HG02981 (cell line): ENCODE measurements around the gene DNAH14.

Experiments
- ATAC-seq: cut with Tn5 transposase; IDR thresholded peaks from one replicate; pipeline ENCODE4 v1.9.1; 2021; ENCODE audit warnings: mild to moderate bottlenecking, moderate library complexity; ENCODE audit not compliant: unreplicated experiment

The DNAH14 gene

DNA sequence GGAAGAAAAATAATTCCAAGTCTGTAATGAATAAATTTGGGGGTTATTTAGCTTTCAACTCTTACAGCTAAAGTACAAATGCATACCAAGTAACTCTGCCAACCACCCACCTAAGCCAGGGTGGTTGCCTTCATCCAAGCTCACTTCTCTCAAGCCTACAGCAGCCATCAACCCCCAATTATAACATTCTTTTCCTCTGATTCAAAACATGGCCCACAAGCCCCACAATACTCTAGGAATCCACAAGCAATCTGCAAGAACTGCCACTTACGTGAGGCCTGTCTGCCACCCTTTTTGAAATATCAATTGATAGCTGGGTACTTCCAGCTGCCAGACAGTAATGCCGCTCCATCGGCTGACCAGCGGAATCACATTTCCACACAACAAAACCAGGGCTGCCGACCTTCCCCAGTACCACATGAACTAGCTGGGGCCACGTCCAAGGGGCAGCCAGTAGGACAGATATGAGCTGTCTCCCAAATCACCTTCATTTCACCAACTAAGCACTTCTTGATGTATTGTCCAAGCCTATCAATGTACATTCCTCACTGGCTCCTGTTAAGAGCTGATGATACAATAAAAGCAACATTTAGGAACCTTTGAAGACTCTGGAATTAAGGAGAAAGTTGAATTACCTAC lies 495.2 kb downstream of the DNAH14 start:
- no peak for ATAC-seq

- ATAC-seq: no peak
Observed at GRCh38 chr1:225425201-225425786, 495.8 kb downstream of the DNAH14 start.

DNA sequence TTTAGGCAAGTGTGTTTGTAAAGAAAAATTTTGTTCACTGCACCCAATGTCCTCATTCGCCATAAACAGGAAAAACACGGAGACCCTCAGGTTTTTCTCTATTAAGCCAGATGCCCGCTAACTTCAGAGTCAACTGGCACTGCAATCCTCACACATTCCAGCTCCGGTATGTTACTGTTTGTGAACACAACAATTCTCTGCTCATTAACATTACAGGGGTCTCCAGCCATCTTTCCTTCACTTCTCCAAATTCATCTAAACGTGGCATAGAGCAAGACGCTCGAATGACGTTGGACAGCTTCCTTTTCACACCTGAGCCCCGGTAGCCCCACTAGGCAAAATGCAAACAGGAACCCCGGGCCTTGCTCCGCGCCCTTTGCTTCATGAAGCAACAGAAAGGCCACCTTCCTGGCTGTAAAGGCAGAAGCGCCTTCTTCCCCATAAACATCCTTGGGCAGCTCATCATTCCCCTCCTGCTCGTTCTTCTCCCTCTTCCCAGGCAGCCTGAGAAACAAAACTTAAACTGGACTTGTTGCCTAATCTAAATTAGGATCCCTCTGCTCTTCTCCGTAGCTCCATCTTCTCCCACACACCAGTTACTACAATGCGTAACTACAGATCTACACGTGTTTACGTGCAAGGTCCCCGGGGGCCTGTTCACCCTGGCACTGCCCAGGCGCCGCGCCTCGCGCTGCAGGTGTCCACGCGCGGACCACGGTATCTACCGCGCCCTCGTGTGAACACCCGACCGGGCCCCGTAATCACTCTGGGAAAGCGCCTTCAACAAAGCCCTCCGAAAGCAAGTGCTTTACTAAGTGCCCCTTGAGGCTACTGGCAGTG lies 497.1 kb downstream of the DNAH14 start:
- ATAC-seq: no peak

- peak; percentile 36 for ATAC-seq
Observed at GRCh38 chr1:225427235-225428067, 498.0 kb downstream of the DNAH14 start, which contains the start of gene LBR. Gene LBR, minus strand, starts transcription at chr1:225428038. Its CDS starts 3,963 bp downstream, at chr1:225424075.

- ATAC-seq: peak; percentile 89
Observed at GRCh38 chr1:225428068-225428880, 498.8 kb downstream of the DNAH14 start.

GRCh38 chr1:225428881-225429455 lies 499.5 kb downstream of the DNAH14 start:
- no peak for ATAC-seq

GRCh38 chr1:225430301-225430700 lies 500.8 kb downstream of the DNAH14 start:
- no peak for ATAC-seq

GRCh38 chr1:225431081-225431863 lies 501.8 kb downstream of the DNAH14 start:
- no peak for ATAC-seq

DNA sequence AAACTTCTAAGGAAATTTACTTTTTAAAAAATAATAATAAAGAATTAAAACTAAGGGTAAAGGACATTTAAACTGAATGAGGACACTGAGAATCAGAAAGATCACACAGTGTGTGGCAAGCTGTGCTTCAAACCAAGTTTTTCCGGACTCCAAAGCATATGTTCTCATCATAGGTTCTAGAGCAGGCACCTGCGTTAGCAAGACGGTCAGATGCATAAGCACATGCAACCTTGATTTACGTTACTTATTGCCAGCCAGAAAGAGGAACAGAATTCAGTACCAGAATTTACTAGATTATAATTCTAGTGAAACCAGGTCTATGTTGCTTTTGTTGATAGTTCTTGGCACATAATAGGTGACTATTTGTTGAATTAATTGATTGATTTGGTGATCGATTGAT lies 504.6 kb downstream of the DNAH14 start:
- ATAC-seq: no peak

- no peak for ATAC-seq
Observed at GRCh38 chr1:225435076-225435475, 505.6 kb downstream of the DNAH14 start.

DNA sequence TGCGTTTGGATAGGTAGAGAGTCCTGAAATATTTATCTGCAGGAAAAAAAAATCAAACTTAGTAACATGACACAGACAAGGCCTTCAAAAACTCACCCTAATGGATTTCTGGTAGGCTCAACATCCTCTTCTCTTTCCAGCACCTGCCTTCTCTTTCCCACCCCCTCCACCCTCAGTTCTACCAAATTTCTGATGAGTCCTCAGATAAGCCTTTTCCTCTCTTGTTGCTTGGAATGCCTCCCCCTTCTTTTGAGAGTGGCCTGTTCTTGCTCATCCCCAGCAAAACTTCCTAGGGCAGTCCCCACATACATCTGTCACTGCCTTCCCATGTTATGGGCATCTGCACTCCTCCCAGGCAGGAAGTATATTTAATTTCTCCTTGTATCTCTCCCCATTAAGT lies 506.0 kb downstream of the DNAH14 start:
- ATAC-seq: peak; percentile 20

- peak; percentile 68 for ATAC-seq
Observed at GRCh38 chr1:225435957-225436392, 506.5 kb downstream of the DNAH14 start.

- ATAC-seq: no peak
Observed at GRCh38 chr1:225437710-225438437, 508.4 kb downstream of the DNAH14 start.

- ATAC-seq: no peak
Observed at GRCh38 chr1:225440380-225441221, 511.1 kb downstream of the DNAH14 start.

DNA sequence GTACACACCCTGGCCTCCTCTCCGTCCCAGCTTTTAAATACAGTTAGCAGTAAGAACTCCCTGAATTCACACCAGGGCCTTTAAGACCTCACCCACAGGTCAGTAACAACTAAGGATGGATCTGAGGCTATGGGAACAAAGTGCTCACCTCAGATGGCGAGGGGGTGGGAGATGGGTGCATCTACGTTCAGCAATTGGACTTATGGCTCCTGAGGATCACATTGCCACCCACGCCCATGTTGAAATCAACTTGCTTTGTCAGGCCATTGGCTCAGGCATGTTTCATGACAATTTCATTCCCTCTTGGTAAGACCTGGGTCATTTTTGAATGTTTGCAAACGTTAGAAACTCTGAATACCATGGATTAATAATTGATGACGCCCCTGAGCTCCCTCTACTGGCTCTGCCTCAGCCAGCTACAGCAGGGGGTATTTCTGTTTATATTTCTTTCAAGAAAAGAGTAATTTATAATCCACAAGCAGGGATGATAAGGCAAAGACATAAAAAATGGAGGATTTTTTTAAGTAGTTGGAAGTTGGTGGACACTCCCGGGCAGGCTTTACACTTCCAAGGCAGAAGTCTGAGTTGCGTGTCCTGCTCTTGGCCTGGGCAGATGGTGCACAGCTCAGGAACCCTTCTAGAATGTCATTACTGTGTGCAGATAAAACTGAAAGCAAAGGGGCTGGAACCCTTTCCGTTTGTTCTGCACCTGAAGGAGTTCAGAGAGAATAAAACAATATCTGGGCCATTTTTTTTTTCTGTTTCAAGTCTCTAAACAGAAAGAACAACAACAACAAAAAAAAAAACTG lies 512.0 kb downstream of the DNAH14 start:
- peak; percentile 33 for ATAC-seq

GRCh38 chr1:225442123-225442505 lies 512.6 kb downstream of the DNAH14 start:
- no peak for ATAC-seq
